Hepatocyte (in vitro differentiated cells): ENCODE results near the gene MAST2. TPM values are rescaled to one million over a fixed set of nuclear protein-coding genes. Genes with fewer than 3 reads are reported as not detected.

ENCODE experiments used
- DNase-seq: peaks from one replicate; pipeline ENCODE4 v3.0.0-alpha.2; 2016; ENCODE audit warnings: low spot score
- H2AFZ ChIP-seq: fragments of 200-600 bp; sonication (generic); 2 replicates; pipeline ENCODE4 v1.6.0; 2016; ENCODE audit warnings: antibody characterized with exemption, mild to moderate bottlenecking
- H3K27ac ChIP-seq: fragments of 200-600 bp; sonication (generic); 2 replicates; pipeline ENCODE4 v1.5.1; 2016; ENCODE audit warnings: mild to moderate bottlenecking
- H3K27me3 ChIP-seq: fragments of 200-600 bp; sonication (generic); 2 replicates; pipeline ENCODE4 v1.6.1; 2016
- H3K36me3 ChIP-seq: fragments of 200-600 bp; sonication (generic); replicated peaks from 2 replicates; pipeline ENCODE4 v1.5.1; 2016; ENCODE audit warnings: low read depth; ENCODE audit not compliant: insufficient read depth
- H3K4me1 ChIP-seq: fragments of 200-600 bp; sonication (generic); 2 replicates; pipeline ENCODE4 v1.5.1; 2016; ENCODE audit warnings: mild to moderate bottlenecking, moderate library complexity; ENCODE audit not compliant: insufficient read depth
- H3K4me2 ChIP-seq: fragments of 200-600 bp; sonication (generic); 2 replicates; pipeline ENCODE4 v1.6.0; 2016
- H3K4me3 ChIP-seq: fragments of 200-600 bp; sonication (generic); 2 replicates; pipeline ENCODE4 v1.5.1; 2016; ENCODE audit warnings: mild to moderate bottlenecking
- H3K79me2 ChIP-seq: fragments of 200-600 bp; sonication (generic); 2 replicates; pipeline ENCODE4 v1.6.0; 2017; ENCODE audit warnings: mild to moderate bottlenecking
- H3K9me2 ChIP-seq: fragments of 200-600 bp; sonication (generic); replicated peaks from 2 replicates; pipeline ENCODE4 v1.6.0; 2017; ENCODE audit warnings: mild to moderate bottlenecking; ENCODE audit not compliant: insufficient read depth
- H3K9me3 ChIP-seq: fragments of 200-600 bp; sonication (generic); 2 replicates; pipeline ENCODE4 v1.5.1; 2016; ENCODE audit warnings: low read depth, mild to moderate bottlenecking
- H4K20me1 ChIP-seq: fragments of 200-600 bp; sonication (generic); 2 replicates; pipeline ENCODE4 v1.6.0; 2016; ENCODE audit warnings: mild to moderate bottlenecking; ENCODE audit not compliant: insufficient read depth, poor library complexity, severe bottlenecking
- CTCF ChIP-seq: fragments of 200-600 bp; sonication (generic); IDR thresholded peaks from 2 replicates; pipeline ENCODE4 v1.5.1; 2016; ENCODE audit warnings: antibody characterized with exemption, mild to moderate bottlenecking; ENCODE audit not compliant: poor library complexity
- EZH2 ChIP-seq: fragments of 200-600 bp; sonication (generic); IDR thresholded peaks from 2 replicates; pipeline ENCODE4 v1.6.1; 2016; ENCODE audit warnings: antibody characterized with exemption, mild to moderate bottlenecking, borderline replicate concordance
- EZH2phosphoT487 ChIP-seq: fragments of 200-600 bp; sonication (generic); IDR thresholded peaks from one replicate; pipeline ENCODE4 v1.6.1; 2018; ENCODE audit warnings: antibody characterized with exemption, mild to moderate bottlenecking, low read depth, moderate library complexity; ENCODE audit not compliant: unreplicated experiment, severe bottlenecking
- WGBS: methylation state at CpG from one replicate; pipeline ENCODE4 v1.1.6; 2016; ENCODE audit warnings: low lambda C conversion rate; ENCODE audit errors: missing lambda C conversion rate; 5-methylcytosine and 5-hydroxymethylcytosine counted together
- polyA plus RNA-seq: library from polyadenylated mRNA; unstranded; fragments of >200 nt; fragmentation: Nextera tagmentation; extraction: Ambion mirVana; gene quantifications from 2 replicates; pipeline ENCODE4 v1.2.1, GENCODE V29; 2016
- total RNA-seq: library from RNA; depleted of rRNA; stranded (reverse); fragments of >200 nt; gene quantifications from 2 replicates; pipeline ENCODE4 v1.2.3, GENCODE V29; 2014

MAST2 gene
- total and polyA plus RNA-seq, 2 experiments from 2014 or later: 25.8 to 33.5 TPM

- WGBS: 96% methylated on average over 1 of the region's 1 CpG
- no peaks in the 10 kb centered on the region for H3K36me3 ChIP-seq
- H3K4me1 ChIP-seq: no peaks in the 10 kb centered on the region
- H3K4me2 ChIP-seq: no peak overlapping the region
- H4K20me1 ChIP-seq: no peaks in the 10 kb centered on the region
- H3K9me2 ChIP-seq: no peaks in the 10 kb centered on the region
- no peaks in the 10 kb centered on the region for H3K27me3 ChIP-seq
- H2AFZ ChIP-seq: no peak overlapping the region
- no peak for DNase-seq
- no peaks in the 10 kb centered on the region for H3K9me3 ChIP-seq
- no peaks in the 10 kb centered on the region for H3K79me2 ChIP-seq
- no peak overlapping the region for H3K27ac ChIP-seq
- no peak for TF ChIP-seq EZH2phosphoT487
- TF ChIP-seq EZH2: no peak
- no peak for TF ChIP-seq CTCF
- H3K4me3 ChIP-seq: no peak overlapping the region
Observed at GRCh38 chr1:46004492-46004891, 201.1 kb downstream of the MAST2 start.

- Histone ChIP-seq H4K20me1 (no peaks in the 10 kb centered on the region), H3K4me2 (no peak overlapping the region)
Observed at GRCh38 chr1:46005594-46005993, 202.2 kb downstream of the MAST2 start.

GRCh38 chr1:46008585-46008984, 205.2 kb downstream of the MAST2 start:
- no peaks in the 10 kb centered on the region for H3K79me2 ChIP-seq
- no peak overlapping the region for H3K4me3 ChIP-seq
- no peaks in the 10 kb centered on the region for H3K9me3 ChIP-seq
- H3K9me2 ChIP-seq: no peaks in the 10 kb centered on the region
- no peak for DNase-seq
- no peak overlapping the region for H2AFZ ChIP-seq
- TF ChIP-seq CTCF (no peak), EZH2 (no peak), EZH2phosphoT487 (no peak)
- H3K4me2 ChIP-seq: no peak overlapping the region
- no peaks in the 10 kb centered on the region for H3K36me3 ChIP-seq
- no peaks in the 10 kb centered on the region for H4K20me1 ChIP-seq
- H3K27me3 ChIP-seq: no peaks in the 10 kb centered on the region
- no peak overlapping the region for H3K27ac ChIP-seq
- H3K4me1 ChIP-seq: no peaks in the 10 kb centered on the region

More at GRCh38 chr1:46005594-46005993, 202.2 kb downstream of the MAST2 start:
- Histone ChIP-seq H2AFZ (no peak overlapping the region), H3K4me3 (no peak overlapping the region), H3K36me3 (no peaks in the 10 kb centered on the region), H3K9me3 (no peaks in the 10 kb centered on the region), H3K4me1 (no peaks in the 10 kb centered on the region), H3K27ac (no peak overlapping the region), H3K9me2 (no peaks in the 10 kb centered on the region), H3K79me2 (no peaks in the 10 kb centered on the region), H3K27me3 (no peaks in the 10 kb centered on the region)
- TF ChIP-seq EZH2: no peak
- no peak for TF ChIP-seq CTCF
- TF ChIP-seq EZH2phosphoT487: no peak
- DNase-seq: no peak
- 96% methylated on average over 1 of the region's 1 CpG for WGBS

- no peak overlapping the region for H3K4me3 ChIP-seq
- no peak overlapping the region for H3K4me2 ChIP-seq
- H4K20me1 ChIP-seq: no peaks in the 10 kb centered on the region
- H3K27me3 ChIP-seq: no peaks in the 10 kb centered on the region
- no peaks in the 10 kb centered on the region for H3K79me2 ChIP-seq
- no peaks in the 10 kb centered on the region for H3K36me3 ChIP-seq
- no peak overlapping the region for H2AFZ ChIP-seq
- no peaks in the 10 kb centered on the region for H3K9me3 ChIP-seq
- TF ChIP-seq CTCF (no peak), EZH2 (no peak), EZH2phosphoT487 (no peak)
- H3K27ac ChIP-seq: no peak overlapping the region
- H3K9me2 ChIP-seq: no peaks in the 10 kb centered on the region
- WGBS: 94% methylated on average over 6 of the region's 6 CpGs
- no peaks in the 10 kb centered on the region for H3K4me1 ChIP-seq
- no peak for DNase-seq
Observed at GRCh38 chr1:46010611-46011010, 207.2 kb downstream of the MAST2 start.
